Activated gamma-delta T cell (primary cell): Measurements from ENCODE around the gene FIGNL2.

ENCODE experiments used
- DNase-seq: peaks from one replicate; lab custom pipeline; 2025; lab: John Stamatoyannopoulos, UW

The FIGNL2 gene

DNA sequence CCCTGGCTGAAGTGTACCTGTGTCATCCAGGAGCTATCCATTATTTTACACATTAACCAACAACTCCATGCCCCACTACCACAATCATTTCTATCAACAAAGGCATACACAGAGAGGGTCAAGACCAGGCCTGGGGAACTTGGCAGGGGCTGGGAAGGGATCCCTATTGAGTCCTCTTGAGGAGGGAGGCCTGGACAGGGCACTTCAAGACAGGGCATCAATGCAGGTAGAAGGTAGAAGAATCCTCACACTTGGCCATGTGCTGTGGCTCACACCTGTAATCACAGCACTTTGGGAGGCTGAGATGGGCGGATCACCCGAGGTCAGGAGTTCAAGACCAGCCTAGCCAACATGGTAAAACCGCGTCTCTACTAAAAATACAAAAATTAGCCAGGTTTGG, 26.0 kb upstream of the FIGNL2 start:
- DNase-seq: no peak

- no peak for DNase-seq
These were observed 25.5 kb upstream of the FIGNL2 start for GRCh38 chr12:51874000-51874399.

- DNase-seq: no peak
These were observed 24.9 kb upstream of the FIGNL2 start for GRCh38 chr12:51873251-51873994.

- no peak for DNase-seq
These were observed 24.1 kb upstream of the FIGNL2 start for GRCh38 chr12:51872689-51872981.

- DNase-seq: no peak
These were observed 23.6 kb upstream of the FIGNL2 start for GRCh38 chr12:51871918-51872688.

DNA sequence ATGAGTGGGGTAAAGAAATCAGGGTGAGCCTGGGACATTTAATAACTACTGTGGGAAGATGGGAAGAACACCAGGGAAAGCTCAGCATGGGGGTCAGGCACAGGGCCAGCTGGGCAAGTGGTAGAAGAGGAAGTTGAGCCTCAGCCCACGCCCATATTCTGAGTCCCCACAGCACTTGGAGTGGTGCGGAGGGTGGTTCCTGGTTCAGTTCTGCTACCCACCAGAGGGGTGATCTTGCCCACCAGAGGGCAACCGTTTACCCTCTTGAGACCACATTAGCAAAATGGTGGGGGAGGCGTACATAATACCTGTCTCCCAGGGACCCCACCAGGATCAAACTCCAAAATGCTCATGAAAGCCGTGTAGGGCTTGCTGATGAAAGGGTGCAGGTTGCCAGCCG, 22.6 kb upstream of the FIGNL2 start:
- no peak for DNase-seq

DNA sequence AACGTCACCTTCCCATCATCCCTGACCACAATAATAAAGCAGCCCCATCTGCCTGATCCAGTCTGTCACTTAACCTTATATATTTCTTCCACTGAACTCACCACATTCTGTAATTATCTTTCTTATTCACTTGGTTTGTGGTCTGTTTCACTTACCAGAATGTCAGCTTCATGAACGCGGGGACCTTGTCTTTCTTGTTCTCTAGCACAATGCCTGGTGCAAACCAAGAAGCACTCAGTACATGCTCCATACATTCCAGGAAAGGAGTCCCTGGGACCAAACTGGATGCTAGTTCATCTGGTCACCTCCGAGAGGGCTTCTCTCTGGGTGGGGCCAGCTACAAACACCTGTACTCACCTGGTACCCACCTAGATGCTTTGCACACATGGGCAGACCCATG, 22.0 kb upstream of the FIGNL2 start:
- DNase-seq: no peak

GRCh38 chr12:51869931-51870330, 21.4 kb upstream of the FIGNL2 start:
- no peak for DNase-seq

- no peak for DNase-seq
These were observed 21.0 kb upstream of the FIGNL2 start for GRCh38 chr12:51869496-51869865.

DNA sequence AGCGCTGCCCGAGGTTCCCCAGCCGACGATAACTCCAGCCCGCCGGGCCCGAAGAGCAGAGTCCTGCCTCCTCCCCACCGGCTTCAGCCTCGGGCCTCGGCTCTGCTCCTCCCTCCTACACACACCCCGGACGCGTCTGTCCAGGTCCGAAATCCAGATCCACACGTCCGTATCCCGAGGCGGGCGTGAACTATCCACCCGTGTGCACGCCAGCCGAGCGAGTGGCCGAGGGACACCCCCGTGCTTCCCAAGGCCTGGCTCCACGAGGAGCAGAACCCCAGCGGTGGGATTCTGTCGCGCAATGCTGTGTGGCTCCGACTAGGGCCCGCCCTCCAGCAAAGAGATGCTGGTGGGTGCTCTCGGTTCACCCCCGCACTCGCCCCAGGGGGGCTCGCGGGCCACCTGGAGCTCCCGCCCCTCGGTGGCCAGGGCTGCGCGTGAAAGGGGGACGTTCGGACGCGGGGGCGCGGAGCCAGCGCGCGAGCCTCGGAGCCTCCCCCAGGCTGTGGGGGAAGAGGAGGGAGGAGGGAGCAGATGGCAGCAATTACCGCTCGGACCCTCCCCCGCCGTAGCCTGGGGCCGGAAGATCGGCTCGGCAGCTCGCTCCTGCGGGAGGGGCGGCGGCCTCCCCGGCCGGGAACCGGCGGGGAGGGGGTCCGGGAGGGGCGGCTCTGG, 20.4 kb upstream of the FIGNL2 start:
- DNase-seq: no peak

- DNase-seq: no peak
These were observed 19.4 kb upstream of the FIGNL2 start for GRCh38 chr12:51867796-51868428.

DNA sequence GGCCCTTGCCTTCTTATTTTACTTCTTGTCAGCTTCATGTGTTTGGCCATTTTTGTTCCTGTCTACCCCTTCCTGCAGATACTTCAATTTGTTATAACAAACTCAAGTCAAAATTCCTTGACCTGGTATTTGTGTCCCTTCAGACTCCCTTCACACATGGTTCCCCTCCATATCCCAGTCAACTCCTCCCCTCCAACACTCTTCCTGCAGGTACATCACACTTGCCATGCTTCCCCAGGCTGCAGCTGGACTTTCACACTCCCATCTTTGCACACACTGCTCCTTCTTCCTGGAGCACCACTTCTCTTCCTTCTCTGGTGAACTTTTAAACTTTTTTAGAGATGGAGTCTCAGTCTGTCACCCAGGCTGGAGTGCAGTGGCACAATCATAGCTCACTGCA, 18.9 kb upstream of the FIGNL2 start:
- DNase-seq: no peak

DNA sequence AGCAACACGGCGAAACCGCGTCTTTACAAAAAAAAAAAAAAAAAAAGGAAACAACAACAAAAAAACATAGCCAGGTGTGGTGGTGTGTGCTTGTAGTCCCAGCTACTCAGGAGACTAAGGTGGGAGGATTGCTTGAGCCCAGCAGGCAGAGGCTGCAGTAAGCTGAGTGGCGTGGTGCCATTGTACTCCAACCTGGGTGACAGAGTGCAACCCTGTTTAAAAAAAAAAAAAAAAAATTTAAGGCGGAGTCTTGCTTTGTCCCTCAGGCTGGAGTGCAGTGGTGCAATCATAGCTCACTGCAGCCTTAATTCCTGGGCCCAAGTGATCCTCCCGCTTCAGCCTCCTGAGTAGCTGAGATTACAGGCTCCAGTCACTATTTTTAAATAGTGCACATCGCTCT, 18.2 kb upstream of the FIGNL2 start:
- no peak for DNase-seq

DNA sequence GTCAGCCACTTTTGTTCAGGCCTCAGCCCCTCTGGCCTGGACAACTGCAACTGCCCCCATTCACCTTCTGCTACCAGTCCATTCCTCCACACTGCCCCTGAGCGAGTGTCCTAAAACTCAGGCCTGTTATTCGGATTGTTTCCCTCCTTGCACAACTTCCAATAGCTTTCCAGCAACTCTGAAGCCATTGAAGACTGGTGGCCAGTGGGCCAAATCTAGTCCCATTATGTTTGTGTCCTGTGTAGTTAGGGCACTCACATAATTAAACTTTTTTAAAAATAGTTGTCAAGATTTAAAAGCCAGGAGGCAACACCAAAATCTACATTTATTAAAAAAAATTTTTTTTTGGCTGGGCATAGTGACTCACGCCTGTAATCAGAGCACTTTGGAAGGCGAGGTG, 17.8 kb upstream of the FIGNL2 start:
- DNase-seq: no peak

GRCh38 chr12:51865757-51866270, 17.3 kb upstream of the FIGNL2 start:
- DNase-seq: no peak

- no peak for DNase-seq
These were observed 16.5 kb upstream of the FIGNL2 start for GRCh38 chr12:51864833-51865670.

DNA sequence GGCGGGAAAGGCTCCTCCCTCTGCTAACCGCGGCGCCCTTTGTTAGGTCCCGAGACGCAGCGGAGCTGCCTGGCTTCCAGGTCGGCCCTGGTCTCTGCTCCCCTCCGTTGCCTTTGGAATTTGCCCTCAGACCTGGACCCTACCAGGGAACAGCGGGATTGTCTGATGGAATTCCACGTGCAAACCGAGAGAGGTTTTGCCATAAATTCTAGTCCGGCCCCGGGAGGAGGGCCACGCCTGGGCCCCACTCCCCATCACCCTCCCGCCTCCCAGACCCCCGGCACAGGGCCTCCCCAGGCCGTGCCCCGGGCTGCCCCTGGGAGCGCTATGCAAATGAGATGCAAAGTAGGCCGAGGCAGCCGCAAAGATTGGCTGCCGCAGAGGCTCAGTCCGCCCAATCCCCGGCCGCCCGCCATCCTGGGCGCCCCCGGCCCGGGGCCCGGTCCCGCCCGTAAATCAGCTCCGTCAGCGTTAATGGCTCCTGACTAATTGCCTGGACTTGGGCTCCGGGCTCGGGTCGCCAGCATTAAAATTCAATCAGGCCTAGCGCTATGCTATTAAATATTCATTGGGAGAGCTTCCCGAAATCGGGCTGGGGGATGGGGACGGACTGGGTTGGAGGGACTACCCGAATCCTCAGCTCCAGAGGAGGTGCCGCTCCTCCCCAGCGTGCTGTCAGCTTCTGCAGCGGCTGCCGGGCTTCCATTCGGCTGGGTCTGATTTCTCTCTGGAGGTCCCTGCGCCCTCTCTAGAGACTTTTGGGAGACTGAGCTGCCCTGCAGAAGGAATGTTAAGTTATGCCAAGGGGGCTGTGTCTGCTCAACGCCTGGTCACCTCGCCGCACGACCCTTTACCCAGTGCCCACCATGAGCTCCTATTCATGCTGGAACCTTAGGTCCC, 15.7 kb upstream of the FIGNL2 start:
- no peak for DNase-seq

GRCh38 chr12:51863363-51863932, 14.9 kb upstream of the FIGNL2 start:
- no peak for DNase-seq

DNA sequence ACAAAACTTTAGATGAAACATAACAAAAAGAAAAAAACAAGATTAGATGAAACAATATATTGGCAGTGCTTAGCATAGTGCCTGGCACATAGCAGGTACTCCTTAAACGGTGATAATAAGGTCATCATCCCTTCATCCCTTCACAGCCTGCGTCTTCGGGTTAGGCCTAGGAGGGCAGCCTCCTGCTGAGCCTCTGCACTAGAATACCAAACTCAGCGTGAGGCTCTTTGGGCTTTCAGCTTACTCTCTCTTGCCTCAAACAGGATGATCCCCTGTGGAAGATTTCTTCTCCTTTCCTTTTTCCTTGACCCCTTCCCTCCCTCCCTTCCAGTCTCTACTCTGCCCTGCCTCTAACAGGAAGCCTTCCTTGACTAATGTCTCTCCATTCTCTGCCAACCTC, 14.4 kb upstream of the FIGNL2 start:
- DNase-seq: no peak

GRCh38 chr12:51860986-51861385, 12.5 kb upstream of the FIGNL2 start:
- DNase-seq: no peak
